GM12892 (cell line): ENCODE results near the gene CCNJ.
"Not testable (repeated sequence)": the region's sequence is repeated elsewhere in the genome, so short reads cannot be mapped to it uniquely, and the experiment has no call there.

Source experiments
- DNase-seq: peaks from one replicate; pipeline ENCODE4 v3.0.0; 2011; ENCODE audit not compliant: insufficient read length
- FAIRE-seq: peaks from 2 replicates; lab custom pipeline; 2011; peaks lifted over from hg19 to GRCh38; lab: Jason Lieb, UNC
- POLR2A ChIP-seq: IDR thresholded peaks from 2 replicates; pipeline ENCODE4 v1.6.1; 2011; ENCODE audit warnings: low read depth, low read length, control low read depth
- POLR2AphosphoS5 ChIP-seq: IDR thresholded peaks from 2 replicates; pipeline ENCODE4 v1.6.1; 2011; ENCODE audit warnings: low read depth, low read length, control low read depth
- TAF1 ChIP-seq: IDR thresholded peaks from 2 replicates; pipeline ENCODE4 v1.6.1; 2011; ENCODE audit warnings: low read depth, mild to moderate bottlenecking, control low read depth, low read length, borderline replicate concordance

Gene CCNJ

GRCh38 chr10:96038476-96039387 is 4.7 kb upstream of the CCNJ start:
- peak; percentile 14 for FAIRE-seq
- TF ChIP-seq POLR2A = no peak
- no peak for TF ChIP-seq TAF1
- TF ChIP-seq POLR2AphosphoS5 = no peak
- DNase-seq = no peak

GRCh38 chr10:96041146-96041545 is 2.2 kb upstream of the CCNJ start:
- DNase-seq (no peak), FAIRE-seq (no peak)
- no peak for TF ChIP-seq POLR2A
- TF ChIP-seq POLR2AphosphoS5 = no peak
- TF ChIP-seq TAF1 = no peak

GRCh38 chr10:96043893-96044715 is 721 bp downstream of the CCNJ start:
- DNase-seq (peak; percentile 57), FAIRE-seq (peak; percentile 61)
- TF ChIP-seq TAF1 (0 out of 2 replicates have a peak, but pooled peaks have one; percentile 8), POLR2A (no peak)

- no peak for FAIRE-seq
- TF ChIP-seq POLR2AphosphoS5 (no peak), TAF1 (no peak), POLR2A (no peak)
- DNase-seq = no peak
Measured at GRCh38 chr10:96044736-96045135, 1.4 kb downstream of the CCNJ start.

- DNase-seq = no peak
- TF ChIP-seq POLR2A = no peak
- no peak for FAIRE-seq
Measured at GRCh38 chr10:96046546-96046945, 3.2 kb downstream of the CCNJ start.

- FAIRE-seq (no peak), DNase-seq (no peak)
- TF ChIP-seq POLR2AphosphoS5 (no peak), TAF1 (no peak), POLR2A (no peak)
Measured at GRCh38 chr10:96047004-96047649, 3.7 kb downstream of the CCNJ start.

- not testable (repeated sequence) for FAIRE-seq, DNase-seq
Measured at GRCh38 chr10:96047925-96048324, 4.5 kb downstream of the CCNJ start.

- DNase-seq (no peak), FAIRE-seq (no peak)
- no peak for TF ChIP-seq TAF1
- no peak for TF ChIP-seq POLR2A
- no peak for TF ChIP-seq POLR2AphosphoS5
Measured at GRCh38 chr10:96049340-96049739, 6.0 kb downstream of the CCNJ start.

GRCh38 chr10:96053985-96054384 is 10.6 kb downstream of the CCNJ start:
- DNase-seq = no peak
- TF ChIP-seq POLR2AphosphoS5 (no peak), POLR2A (no peak), TAF1 (no peak)
- FAIRE-seq = no peak

GRCh38 chr10:96056787-96057186 is 13.4 kb downstream of the CCNJ start:
- FAIRE-seq (no peak), DNase-seq (no peak)
- TF ChIP-seq TAF1 (no peak), POLR2AphosphoS5 (no peak), POLR2A (no peak)

- FAIRE-seq (no peak), DNase-seq (no peak)
- TF ChIP-seq POLR2AphosphoS5 (no peak), POLR2A (no peak), TAF1 (no peak)
Measured at GRCh38 chr10:96061232-96061631, 17.8 kb downstream of the CCNJ start.

- FAIRE-seq = no peak
- no peak for DNase-seq
- TF ChIP-seq TAF1 = no peak
- no peak for TF ChIP-seq POLR2A
- no peak for TF ChIP-seq POLR2AphosphoS5
Measured at GRCh38 chr10:96072674-96073073, 29.3 kb downstream of the CCNJ start.
